ENCODE data around the gene IL7R.

The IL7R gene

GRCh38 chr5:35856765-35857351, at the start of gene IL7R:
Gene IL7R, plus strand, starts transcription at chr5:35856891. Its CDS starts 87 bp downstream, at chr5:35856978.
- DNase-seq (ENCODE audit: low spot score), result no peak

GRCh38 chr5:35810601-35811000, 46.1 kb upstream of the IL7R start:
- no peak for DNase-seq (ENCODE audit: low spot score)

- no peak for DNase-seq (ENCODE audit: low spot score)
These were observed 45.5 kb upstream of the IL7R start for GRCh38 chr5:35811108-35811741.

GRCh38 chr5:35813521-35813920, 43.2 kb upstream of the IL7R start:
- DNase-seq (ENCODE audit: low spot score), result no peak

GRCh38 chr5:35815089-35815936, 41.4 kb upstream of the IL7R start:
- DNase-seq (ENCODE audit: low spot score), result peak; percentile 15

GRCh38 chr5:35816881-35817521, 39.7 kb upstream of the IL7R start:
- DNase-seq (ENCODE audit: low spot score), result no peak

- DNase-seq (ENCODE audit: low spot score), result no peak
These were observed 37.7 kb upstream of the IL7R start for GRCh38 chr5:35819026-35819425.

GRCh38 chr5:35819668-35820067, 37.0 kb upstream of the IL7R start:
- DNase-seq (ENCODE audit: low spot score), result no peak

GRCh38 chr5:35820735-35821134, 36.0 kb upstream of the IL7R start:
- DNase-seq (ENCODE audit: low spot score), result no peak

GRCh38 chr5:35821513-35821912, 35.2 kb upstream of the IL7R start:
- no peak for DNase-seq (ENCODE audit: low spot score)

- DNase-seq (ENCODE audit: low spot score), result no peak
These were observed 34.2 kb upstream of the IL7R start for GRCh38 chr5:35822511-35822910.

GRCh38 chr5:35823347-35824098, 33.2 kb upstream of the IL7R start:
- no peak for DNase-seq (ENCODE audit: low spot score)

- no peak for DNase-seq (ENCODE audit: low spot score)
These were observed 30.6 kb upstream of the IL7R start for GRCh38 chr5:35826056-35826455.

GRCh38 chr5:35826554-35826953, 30.1 kb upstream of the IL7R start:
- no peak for DNase-seq (ENCODE audit: low spot score)

- DNase-seq (ENCODE audit: low spot score), result no peak
These were observed 28.6 kb upstream of the IL7R start for GRCh38 chr5:35828082-35828598.

GRCh38 chr5:35830587-35830986, 26.1 kb upstream of the IL7R start:
- DNase-seq (ENCODE audit: low spot score), result no peak

GRCh38 chr5:35832762-35833161, 23.9 kb upstream of the IL7R start:
- no peak for DNase-seq (ENCODE audit: low spot score)

- no peak for DNase-seq (ENCODE audit: low spot score)
These were observed 23.5 kb upstream of the IL7R start for GRCh38 chr5:35833224-35833623.

GRCh38 chr5:35835796-35836742, 20.6 kb upstream of the IL7R start:
- no peak for DNase-seq (ENCODE audit: low spot score)

- DNase-seq (ENCODE audit: low spot score), result no peak
These were observed 18.2 kb upstream of the IL7R start for GRCh38 chr5:35838370-35839042.

Data from cerebellar cortex (tissue), 1 donor.